ENCODE measurements around the gene LSM14A. TPM values are rescaled to one million over a fixed set of nuclear protein-coding genes. Genes with fewer than 3 reads are reported as not detected.
A peak's percentile ranks its signal among the peaks of the same experiment; 100 is the strongest.
"Not testable (repeated sequence)": the region's sequence is repeated elsewhere in the genome, so short reads cannot be mapped to it uniquely, and the experiment has no call there.

Gene LSM14A
- total RNA-seq, 1 experiment from 2014 or later: 199 TPM

DNA sequence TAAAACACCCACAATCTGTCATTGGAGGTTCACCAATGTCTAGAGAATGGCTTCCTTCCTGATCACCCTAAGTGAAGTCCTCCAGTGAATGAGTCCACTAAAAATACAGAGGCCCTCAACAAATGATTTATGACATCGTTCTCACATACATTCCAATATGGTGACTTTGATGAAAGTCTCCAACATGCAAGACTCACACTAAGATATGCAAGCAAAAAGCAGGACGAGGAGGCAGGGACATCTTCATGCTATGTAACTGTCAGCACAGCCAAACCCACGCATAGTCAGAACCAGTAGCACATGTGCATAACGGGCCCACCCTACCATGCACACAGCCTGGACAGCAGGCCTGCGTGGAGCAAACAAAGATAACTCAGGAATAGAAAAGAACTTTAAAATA is 16.6 kb upstream of the LSM14A start:
- WGBS (ENCODE audit: extremely low coverage, insufficient read length, low lambda C conversion rate): no CpG with 5 or more reads among the region's 5 CpGs

DNA sequence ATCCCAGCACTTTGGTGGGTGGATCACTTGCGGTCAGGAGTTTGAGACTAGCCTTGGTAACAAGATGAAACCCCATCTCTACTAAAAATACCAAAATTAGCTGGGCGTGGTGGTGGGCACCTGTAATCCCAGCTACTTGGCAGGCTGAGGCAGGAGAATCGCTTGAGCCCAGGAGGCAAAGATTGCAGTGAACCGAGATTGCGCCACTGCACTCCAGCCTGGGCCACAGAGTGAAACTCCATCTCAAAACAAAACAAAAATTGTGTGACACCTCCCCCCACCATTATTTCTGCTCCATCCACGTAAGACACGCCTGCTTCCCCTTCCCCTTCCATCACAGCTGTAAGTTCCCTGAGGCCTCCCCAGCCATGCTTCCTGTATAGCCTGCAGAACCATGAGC is 13.3 kb upstream of the LSM14A start:
- H3K9ac ChIP-seq (ENCODE audit: extremely low read depth, insufficient read length, low read length); DNase-seq; H3K9me3 ChIP-seq (ENCODE audit: control insufficient read depth, low read depth, low read length); H3T11ph ChIP-seq (ENCODE audit: low read length); H2BK5ac ChIP-seq (ENCODE audit: insufficient read length, low read length); H4K5ac ChIP-seq (ENCODE audit: insufficient read length, low read depth, low read length); H3K9me3 Mint-ChIP-seq; H3K27me3 Mint-ChIP-seq (ENCODE audit: low read depth); H2BK120ac ChIP-seq (ENCODE audit: low read depth, low read length, poor library complexity, severe bottlenecking); H3K14ac ChIP-seq (ENCODE audit: insufficient read depth, low read length); H3K4me3 Mint-ChIP-seq; H2AFZ ChIP-seq (ENCODE audit: low read length); H2AK5ac ChIP-seq (ENCODE audit: insufficient read length, low read length); H3K56ac ChIP-seq (ENCODE audit: insufficient read length, low read depth, low read length); H2BK12ac ChIP-seq (ENCODE audit: insufficient read length, low read depth, low read length); H4K8ac ChIP-seq (replicated peaks; ENCODE audit: insufficient read length, low read depth, low read length); H3K18ac ChIP-seq (ENCODE audit: insufficient read length, low read depth, low read length); H3K4me1 ChIP-seq (ENCODE audit: insufficient read depth, low read length); H3K23ac ChIP-seq (ENCODE audit: insufficient read length, low read depth, low read length); H4K20me1 ChIP-seq (ENCODE audit: control insufficient read depth, insufficient read depth, insufficient read length); H3K23me2 ChIP-seq (ENCODE audit: insufficient read length, low read depth, low read length, poor library complexity, severe bottlenecking); H2BK15ac ChIP-seq (ENCODE audit: low read depth, low read length); H3K4ac ChIP-seq (ENCODE audit: low read depth, low read length); H3K4me2 ChIP-seq (ENCODE audit: insufficient read depth, insufficient read length, low read length); H3K79me2 ChIP-seq (ENCODE audit: insufficient read depth, low read length); H3K4me1 Mint-ChIP-seq; H3K27me3 ChIP-seq (ENCODE audit: insufficient read depth, low read length); H3K27ac ChIP-seq (ENCODE audit: insufficient read length, low read depth, low read length); H2BK20ac ChIP-seq (ENCODE audit: low read depth, low read length, poor library complexity, severe bottlenecking); H4K91ac ChIP-seq (ENCODE audit: insufficient read length, low read depth, low read length); H3K36me3 Mint-ChIP-seq (ENCODE audit: insufficient read depth in 1 of 3, low read depth in 3 of 3); H3K79me1 ChIP-seq (ENCODE audit: insufficient read depth, low read depth, low read length, poor library complexity, severe bottlenecking): not testable (repeated sequence)
- H3K27ac Mint-ChIP-seq: peak overlapping the region in 1 of 3 experiments; percentile 18; a peak in 1 of 7 replicates
- no CpG with 5 or more reads among the region's 7 CpGs for WGBS (ENCODE audit: extremely low coverage, insufficient read length, low lambda C conversion rate)

More for the DNA sequence above, 16.6 kb upstream of the LSM14A start:
- H3K4me3 Mint-ChIP-seq: no peak overlapping the region
- H3K27me3 Mint-ChIP-seq (ENCODE audit: low read depth): no peaks in the 10 kb centered on the region; the same call in 1 of the 2 replicates
- H3K27ac Mint-ChIP-seq: no peak overlapping the region
- H3K56ac ChIP-seq (ENCODE audit: insufficient read length, low read depth, low read length): no peak overlapping the region
- no peaks in the 10 kb centered on the region for H3K27me3 ChIP-seq (ENCODE audit: insufficient read depth, low read length)
- no peaks in the 10 kb centered on the region for H4K20me1 ChIP-seq (ENCODE audit: control insufficient read depth, insufficient read depth, insufficient read length)
- H2BK15ac ChIP-seq (ENCODE audit: low read depth, low read length): no peak overlapping the region
- no peaks in the 10 kb centered on the region; a peak in 1 of 5 replicates for H3K9me3 Mint-ChIP-seq
- H4K5ac ChIP-seq (ENCODE audit: insufficient read length, low read depth, low read length): no peak overlapping the region
- H3K27ac ChIP-seq (ENCODE audit: insufficient read length, low read depth, low read length): no peak overlapping the region
- no peak overlapping the region for H3K4ac ChIP-seq (ENCODE audit: low read depth, low read length)
- no peak overlapping the region for H3K4me2 ChIP-seq (ENCODE audit: insufficient read depth, insufficient read length, low read length)
- no peaks in the 10 kb centered on the region; a peak in 1 of 4 replicates for H3K4me1 Mint-ChIP-seq
- H4K8ac ChIP-seq (replicated peaks; ENCODE audit: insufficient read length, low read depth, low read length): no peak overlapping the region
- H3K14ac ChIP-seq (ENCODE audit: insufficient read depth, low read length): no peak overlapping the region
- H2AK5ac ChIP-seq (ENCODE audit: insufficient read length, low read length): no peak overlapping the region
- H3K79me2 ChIP-seq (ENCODE audit: insufficient read depth, low read length): no peaks in the 10 kb centered on the region
- no peak overlapping the region for H2AFZ ChIP-seq (ENCODE audit: low read length)
- no peak overlapping the region for H3K23ac ChIP-seq (ENCODE audit: insufficient read length, low read depth, low read length)
- H3K79me1 ChIP-seq (ENCODE audit: insufficient read depth, low read depth, low read length, poor library complexity, severe bottlenecking): no peaks in the 10 kb centered on the region
- H2BK20ac ChIP-seq (ENCODE audit: low read depth, low read length, poor library complexity, severe bottlenecking): no peak overlapping the region
- no peak overlapping the region for H3K18ac ChIP-seq (ENCODE audit: insufficient read length, low read depth, low read length)
- no peak overlapping the region for H4K91ac ChIP-seq (ENCODE audit: insufficient read length, low read depth, low read length)
- TF ChIP-seq, protein P1, sequence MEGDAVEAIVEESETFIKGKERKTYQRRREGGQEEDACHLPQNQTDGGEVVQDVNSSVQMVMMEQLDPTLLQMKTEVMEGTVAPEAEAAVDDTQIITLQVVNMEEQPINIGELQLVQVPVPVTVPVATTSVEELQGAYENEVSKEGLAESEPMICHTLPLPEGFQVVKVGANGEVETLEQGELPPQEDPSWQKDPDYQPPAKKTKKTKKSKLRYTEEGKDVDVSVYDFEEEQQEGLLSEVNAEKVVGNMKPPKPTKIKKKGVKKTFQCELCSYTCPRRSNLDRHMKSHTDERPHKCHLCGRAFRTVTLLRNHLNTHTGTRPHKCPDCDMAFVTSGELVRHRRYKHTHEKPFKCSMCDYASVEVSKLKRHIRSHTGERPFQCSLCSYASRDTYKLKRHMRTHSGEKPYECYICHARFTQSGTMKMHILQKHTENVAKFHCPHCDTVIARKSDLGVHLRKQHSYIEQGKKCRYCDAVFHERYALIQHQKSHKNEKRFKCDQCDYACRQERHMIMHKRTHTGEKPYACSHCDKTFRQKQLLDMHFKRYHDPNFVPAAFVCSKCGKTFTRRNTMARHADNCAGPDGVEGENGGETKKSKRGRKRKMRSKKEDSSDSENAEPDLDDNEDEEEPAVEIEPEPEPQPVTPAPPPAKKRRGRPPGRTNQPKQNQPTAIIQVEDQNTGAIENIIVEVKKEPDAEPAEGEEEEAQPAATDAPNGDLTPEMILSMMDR (conservative IDR thresholded peaks at IDR 0.05): no peak
- no peaks in the 10 kb centered on the region for H3K4me1 ChIP-seq (ENCODE audit: insufficient read depth, low read length)
- no peak overlapping the region for H2BK12ac ChIP-seq (ENCODE audit: insufficient read length, low read depth, low read length)
- H3K9ac ChIP-seq (ENCODE audit: extremely low read depth, insufficient read length, low read length): no peak overlapping the region
- no peak overlapping the region for H3T11ph ChIP-seq (ENCODE audit: low read length)
- no peak overlapping the region for H2BK5ac ChIP-seq (ENCODE audit: insufficient read length, low read length)
- no peaks in the 10 kb centered on the region for H3K36me3 Mint-ChIP-seq (ENCODE audit: insufficient read depth in 1 of 3, low read depth in 3 of 3)
- H3K9me3 ChIP-seq (ENCODE audit: control insufficient read depth, low read depth, low read length): no peaks in the 10 kb centered on the region
- H2BK120ac ChIP-seq (ENCODE audit: low read depth, low read length, poor library complexity, severe bottlenecking): no peak overlapping the region
- no peak for DNase-seq
- H3K23me2 ChIP-seq (ENCODE audit: insufficient read length, low read depth, low read length, poor library complexity, severe bottlenecking): no peaks in the 10 kb centered on the region

Data from H9 (cell line).